HEK293T (cell line): ENCODE results near the gene KPNA1.

ENCODE experiments used
- CTCF ChIA-PET: fragments of 350-600 bp; formaldehyde crosslinking; extraction: SDS; loops from one replicate; lab custom pipeline; 2021; ENCODE audit warnings: antibody characterized with exemption, inconsistent platforms; lab: Yijun Ruan, JAX
- POLR2A ChIA-PET: fragments of 350-600 bp; formaldehyde crosslinking; extraction: SDS; loops from one replicate; lab custom pipeline; 2020; ENCODE audit warnings: antibody characterized with exemption, inconsistent platforms; lab: Yijun Ruan, JAX
- DNase-seq: peaks from one replicate; pipeline ENCODE4 v3.0.0; 2012; ENCODE audit warnings: mixed read lengths; ENCODE audit errors: extremely low spot score
- ARNT ChIP-seq: fragments of 450-650 bp; IDR thresholded peaks from 2 replicates; pipeline ENCODE4 v1.6.1; 2017; ENCODE audit warnings: mild to moderate bottlenecking
- BHLHE40 ChIP-seq: fragments of 450-650 bp; IDR thresholded peaks from 2 replicates; pipeline ENCODE4 v1.6.1; 2016; ENCODE audit warnings: mild to moderate bottlenecking, moderate library complexity, borderline replicate concordance
- CTBP1 ChIP-seq: fragments of 450-650 bp; IDR thresholded peaks from 2 replicates; pipeline ENCODE4 v1.6.1; 2016; ENCODE audit warnings: borderline replicate concordance
- ELF4 ChIP-seq: fragments of 450-650 bp; IDR thresholded peaks from 2 replicates; pipeline ENCODE4 v1.6.1; 2017; ENCODE audit warnings: antibody characterized with exemption
- FOXA1 ChIP-seq: fragments of 450-650 bp; IDR thresholded peaks from 2 replicates; pipeline ENCODE4 v1.6.1; 2016; ENCODE audit warnings: mild to moderate bottlenecking
- FOXK2 ChIP-seq: fragments of 450-650 bp; IDR thresholded peaks from 2 replicates; pipeline ENCODE4 v1.6.1; 2016; ENCODE audit warnings: mild to moderate bottlenecking
- FOXM1 ChIP-seq: fragments of 450-650 bp; IDR thresholded peaks from 2 replicates; pipeline ENCODE4 v1.6.1; 2017; ENCODE audit warnings: mild to moderate bottlenecking, borderline replicate concordance
- HDGF ChIP-seq: fragments of 450-650 bp; IDR thresholded peaks from 2 replicates; pipeline ENCODE4 v1.6.1; 2017; ENCODE audit warnings: antibody characterized with exemption, borderline replicate concordance
- L3MBTL2 ChIP-seq: fragments of 450-650 bp; conservative IDR thresholded peaks from 2 replicates; pipeline ENCODE4 v1.6.1; 2016; ENCODE audit warnings: mild to moderate bottlenecking
- LEF1 ChIP-seq: fragments of 450-650 bp; IDR thresholded peaks from 2 replicates; pipeline ENCODE4 v1.6.1; 2017; ENCODE audit warnings: mild to moderate bottlenecking, borderline replicate concordance
- NFRKB ChIP-seq: fragments of 450-650 bp; IDR thresholded peaks from 2 replicates; pipeline ENCODE4 v1.6.1; 2016; ENCODE audit warnings: mild to moderate bottlenecking, moderate library complexity
- PKNOX1 ChIP-seq: fragments of 450-650 bp; IDR thresholded peaks from 2 replicates; pipeline ENCODE4 v1.6.1; 2016
- SP1 ChIP-seq: fragments of 450-650 bp; IDR thresholded peaks from 2 replicates; pipeline ENCODE4 v1.6.1; 2017
- SUZ12 ChIP-seq: fragments of 450-650 bp; IDR thresholded peaks from 2 replicates; pipeline ENCODE4 v1.6.1; 2016; ENCODE audit warnings: mild to moderate bottlenecking
- TARDBP ChIP-seq: fragments of 450-650 bp; IDR thresholded peaks from 2 replicates; pipeline ENCODE4 v1.6.1; 2016
- ZNF384 ChIP-seq: fragments of 450-650 bp; IDR thresholded peaks from 2 replicates; pipeline ENCODE4 v1.6.1; 2016

Gene KPNA1

GRCh38 chr3:122559906-122560305, 45.2 kb upstream of the KPNA1 start:
- CTCF ChIA-PET, result interaction anchor here (2.6 kb wide), 1 partner anchor 119 kb away, joined by 15 read pairs; no protein-coding TSS in a partner anchor
- no peak for DNase-seq
- TF ChIP-seq TARDBP (no peak), SP1 (no peak), LEF1 (no peak), PKNOX1 (no peak), FOXA1 (no peak), FOXM1 (no peak), NFRKB (no peak), CTBP1 (no peak), ELF4 (no peak), HDGF (no peak), FOXK2 (no peak), ARNT (no peak), L3MBTL2 (no peak), ZNF384 (no peak), BHLHE40 (no peak), SUZ12 (no peak)
- POLR2A ChIA-PET, result no interaction called here

- TF ChIP-seq CTBP1 (no peak), HDGF (no peak)
- ChIA-PET POLR2A (no interaction called here), CTCF (interaction anchor here (2.6 kb wide), 1 partner anchor 120 kb away, joined by 15 read pairs; no protein-coding TSS in a partner anchor)
- DNase-seq, result no peak
Measured at GRCh38 chr3:122558605-122559004, 43.9 kb upstream of the KPNA1 start.

- ChIA-PET CTCF (no interaction called here), POLR2A (interaction anchor here (1.0 kb wide), 1 partner anchor 43 kb away, joined by 3 read pairs; no protein-coding TSS in a partner anchor)
- DNase-seq, result no peak
- TF ChIP-seq ARNT (no peak), BHLHE40 (no peak), PKNOX1 (no peak), SP1 (no peak), FOXM1 (no peak), NFRKB (no peak), ZNF384 (no peak), SUZ12 (no peak), LEF1 (no peak), FOXK2 (no peak), HDGF (no peak), L3MBTL2 (no peak), ELF4 (no peak), FOXA1 (no peak), CTBP1 (no peak), TARDBP (no peak)
Measured at GRCh38 chr3:122557356-122557755, 42.6 kb upstream of the KPNA1 start.

- DNase-seq, result no peak
- CTCF ChIA-PET, result interaction anchor here (0.8 kb wide), 1 partner anchor 124 kb away, joined by 3 read pairs; no protein-coding TSS in a partner anchor
- POLR2A ChIA-PET, result interaction anchor here (1.0 kb wide), 1 partner anchor 139 kb away, joined by 3 read pairs; the partner anchor contains the start of gene WDR5B
- TF ChIP-seq FOXM1 (no peak), CTBP1 (no peak), FOXK2 (no peak)
Measured at GRCh38 chr3:122555275-122556071, 40.7 kb upstream of the KPNA1 start.

- TF ChIP-seq FOXM1, result no peak
- ChIA-PET POLR2A (no interaction called here), CTCF (no interaction called here)
- DNase-seq, result no peak
Measured at GRCh38 chr3:122553171-122553570, 38.4 kb upstream of the KPNA1 start.

GRCh38 chr3:122548619-122549018, 33.9 kb upstream of the KPNA1 start:
- DNase-seq, result no peak
- POLR2A ChIA-PET, result no interaction called here
- TF ChIP-seq CTBP1 (no peak), FOXM1 (no peak), ELF4 (no peak), NFRKB (no peak), ARNT (no peak), FOXA1 (no peak), L3MBTL2 (no peak), HDGF (no peak), SP1 (no peak), SUZ12 (no peak), ZNF384 (no peak), PKNOX1 (no peak), BHLHE40 (no peak), LEF1 (no peak)
- CTCF ChIA-PET, result no interaction called here

GRCh38 chr3:122548076-122548475, 33.3 kb upstream of the KPNA1 start:
- POLR2A ChIA-PET, result no interaction called here
- CTCF ChIA-PET, result no interaction called here
- no peak for DNase-seq
- no peak for TF ChIP-seq SUZ12
- no peak for TF ChIP-seq SP1
- TF ChIP-seq FOXA1, result no peak
- TF ChIP-seq NFRKB, result no peak
- no peak for TF ChIP-seq FOXM1
- no peak for TF ChIP-seq HDGF
